ENCODE data around the gene CTBS.
A peak's percentile ranks its signal among the peaks of the same experiment; 100 is the strongest.
"Not testable (repeated sequence)": the region's sequence is repeated elsewhere in the genome, so short reads cannot be mapped to it uniquely, and the experiment has no call there.

Gene CTBS

DNA sequence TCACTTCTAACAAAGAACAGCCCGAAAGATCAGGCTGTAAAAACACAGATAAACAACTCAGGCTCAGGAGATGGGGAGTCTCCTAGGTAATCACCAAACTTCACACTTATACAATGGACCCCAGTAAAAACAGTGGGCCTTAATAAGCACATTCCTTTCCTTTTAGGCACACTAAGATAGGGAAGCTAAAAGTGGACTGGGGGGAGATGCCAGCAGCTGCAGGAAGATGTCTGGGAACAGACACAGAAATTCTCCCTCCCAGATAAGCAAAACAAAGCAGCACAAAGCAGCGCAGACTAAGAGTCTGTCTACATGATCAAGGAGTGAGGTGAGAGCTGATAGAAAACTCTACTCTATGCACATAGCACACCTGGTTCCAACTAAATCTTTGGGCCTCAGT is 29.0 kb upstream of the CTBS start:
- H3K9ac ChIP-seq (ENCODE audit: insufficient read length, low read depth): no peak overlapping the region
- H3K27me3 ChIP-seq (ENCODE audit: insufficient read depth, insufficient read length): no peaks in the 10 kb centered on the region
- no peaks in the 10 kb centered on the region for H3K36me3 ChIP-seq (ENCODE audit: insufficient read depth, insufficient read length, low read length)
- no peaks in the 10 kb centered on the region for H3K4me1 ChIP-seq (ENCODE audit: insufficient read depth, insufficient read length)
- peak; percentile 28 for DNase-seq (ENCODE audit: low read depth, low spot score)
- TF ChIP-seq YY1 (IDR thresholded peaks at IDR 0.05; ENCODE audit: insufficient read depth, insufficient read length) (no peak), SUZ12 (IDR thresholded peaks at IDR 0.05; ENCODE audit: extremely low read depth, insufficient read depth, insufficient read length) (no peak), ZNF274 (IDR thresholded peaks at IDR 0.05; ENCODE audit: low read depth, low read length) (no peak)
- no peak overlapping the region for H3K4me3 ChIP-seq (ENCODE audit: insufficient read length, low read depth)
- H3K9me3 ChIP-seq (ENCODE audit: insufficient read depth, low read length): peaks cover 45% of the 10 kb centered on the region

GRCh38 chr1:84600796-84601195 is 26.6 kb upstream of the CTBS start:
- TF ChIP-seq SUZ12 (IDR thresholded peaks at IDR 0.05; ENCODE audit: extremely low read depth, insufficient read depth, insufficient read length) (no peak), ZNF274 (IDR thresholded peaks at IDR 0.05; ENCODE audit: low read depth, low read length) (no peak), YY1 (IDR thresholded peaks at IDR 0.05; ENCODE audit: insufficient read depth, insufficient read length) (no peak)
- no peak for DNase-seq (ENCODE audit: low read depth, low spot score)
- H3K9me3 ChIP-seq (ENCODE audit: insufficient read depth, low read length): peaks cover 21% of the 10 kb centered on the region

DNA sequence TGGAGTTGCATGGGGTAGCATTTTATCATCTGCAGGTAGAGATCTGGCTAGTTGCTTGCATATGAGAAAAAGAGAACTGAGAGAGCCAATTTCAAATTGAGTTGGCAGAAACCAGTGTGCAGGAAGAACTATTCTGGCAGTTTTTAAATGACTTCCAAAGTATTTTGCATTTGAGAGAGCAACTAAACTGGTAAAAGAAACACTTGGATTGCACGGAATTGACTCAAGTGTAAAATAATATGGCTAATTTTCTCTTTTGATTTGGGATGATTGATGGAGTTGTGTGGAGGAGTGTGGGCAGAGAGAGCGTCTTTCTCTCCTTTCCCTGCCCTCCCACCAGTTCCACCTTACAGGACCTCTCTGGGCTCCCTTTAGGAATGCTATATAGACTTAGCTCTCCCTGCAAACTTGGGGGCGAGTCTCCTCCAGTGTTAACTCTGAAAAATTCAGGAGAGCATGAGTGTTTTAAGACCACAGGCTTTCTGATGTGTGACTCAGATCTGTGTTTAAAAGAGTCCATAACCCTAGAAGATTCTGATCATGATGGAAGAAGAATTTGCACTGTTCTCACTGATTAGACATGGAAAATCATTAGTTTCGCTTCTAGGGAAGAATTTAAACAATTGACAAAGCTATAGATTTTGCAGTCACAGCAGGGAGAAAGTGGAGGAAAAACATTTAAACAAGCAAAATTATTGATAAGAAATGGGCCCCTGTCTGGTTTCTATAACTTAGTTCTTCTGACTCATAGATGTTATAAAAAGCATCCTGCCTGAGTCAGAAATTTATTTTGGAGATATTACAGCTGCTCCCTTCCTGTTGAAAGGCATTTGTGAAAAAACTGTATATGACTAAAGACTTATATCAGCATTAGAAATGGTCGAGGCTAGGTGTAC is 24.9 kb upstream of the CTBS start:
- Histone ChIP-seq H3K9ac (ENCODE audit: insufficient read length, low read depth) (no peak overlapping the region), H3K27me3 (ENCODE audit: insufficient read depth, insufficient read length) (no peaks in the 10 kb centered on the region), H3K36me3 (ENCODE audit: insufficient read depth, insufficient read length, low read length) (no peaks in the 10 kb centered on the region), H3K9me3 (ENCODE audit: insufficient read depth, low read length) (peaks cover 4% of the 10 kb centered on the region; the same call in 1 of the 2 replicates), H3K4me3 (ENCODE audit: insufficient read length, low read depth) (no peak overlapping the region), H3K4me1 (ENCODE audit: insufficient read depth, insufficient read length) (no peaks in the 10 kb centered on the region)
- DNase-seq (ENCODE audit: low read depth, low spot score): no peak
- TF ChIP-seq SUZ12 (IDR thresholded peaks at IDR 0.05; ENCODE audit: extremely low read depth, insufficient read depth, insufficient read length) (no peak), ZNF274 (IDR thresholded peaks at IDR 0.05; ENCODE audit: low read depth, low read length) (no peak), YY1 (IDR thresholded peaks at IDR 0.05; ENCODE audit: insufficient read depth, insufficient read length) (no peak)

More at GRCh38 chr1:84600796-84601195, 26.6 kb upstream of the CTBS start:
- Histone ChIP-seq H3K4me3 (ENCODE audit: insufficient read length, low read depth) (no peak overlapping the region), H3K27me3 (ENCODE audit: insufficient read depth, insufficient read length) (no peaks in the 10 kb centered on the region), H3K9ac (ENCODE audit: insufficient read length, low read depth) (no peak overlapping the region), H3K4me1 (ENCODE audit: insufficient read depth, insufficient read length) (no peaks in the 10 kb centered on the region), H3K36me3 (ENCODE audit: insufficient read depth, insufficient read length, low read length) (no peaks in the 10 kb centered on the region)

DNA sequence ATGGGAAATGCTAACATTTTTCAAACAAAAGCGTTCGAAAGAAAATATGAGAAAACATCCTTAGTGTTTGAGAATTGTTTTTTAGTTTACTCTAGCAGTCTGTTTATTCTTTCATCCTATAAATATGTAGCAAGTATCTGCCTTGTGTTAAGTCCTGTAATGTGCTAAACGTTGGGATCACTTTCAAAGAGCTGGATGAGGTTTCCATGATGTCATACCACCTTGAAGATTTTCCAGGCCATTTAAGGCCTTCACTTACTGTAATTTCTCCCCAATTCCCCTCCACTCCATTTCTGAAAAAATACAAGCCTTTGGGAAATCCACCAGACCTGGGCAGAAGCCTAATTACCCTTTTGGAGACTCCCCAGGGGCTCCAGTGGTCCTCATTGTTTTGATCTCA is 24.2 kb upstream of the CTBS start:
- Histone ChIP-seq H3K36me3 (ENCODE audit: insufficient read depth, insufficient read length, low read length) (no peaks in the 10 kb centered on the region), H3K27me3 (ENCODE audit: insufficient read depth, insufficient read length) (no peaks in the 10 kb centered on the region), H3K9me3 (ENCODE audit: insufficient read depth, low read length) (no peaks in the 10 kb centered on the region), H3K4me3 (ENCODE audit: insufficient read length, low read depth) (no peak overlapping the region), H3K9ac (ENCODE audit: insufficient read length, low read depth) (no peak overlapping the region), H3K4me1 (ENCODE audit: insufficient read depth, insufficient read length) (no peaks in the 10 kb centered on the region)
- no peak for DNase-seq (ENCODE audit: low read depth, low spot score)
- no peak for TF ChIP-seq ZNF274 (IDR thresholded peaks at IDR 0.05; ENCODE audit: low read depth, low read length)
- TF ChIP-seq SUZ12 (IDR thresholded peaks at IDR 0.05; ENCODE audit: extremely low read depth, insufficient read depth, insufficient read length): no peak
- no peak for TF ChIP-seq YY1 (IDR thresholded peaks at IDR 0.05; ENCODE audit: insufficient read depth, insufficient read length)

- TF ChIP-seq ZNF274 (IDR thresholded peaks at IDR 0.05; ENCODE audit: low read depth, low read length): no peak
- no peak for TF ChIP-seq SUZ12 (IDR thresholded peaks at IDR 0.05; ENCODE audit: extremely low read depth, insufficient read depth, insufficient read length)
- TF ChIP-seq YY1 (IDR thresholded peaks at IDR 0.05; ENCODE audit: insufficient read depth, insufficient read length): no peak
- Histone ChIP-seq H3K27me3 (ENCODE audit: insufficient read depth, insufficient read length) (no peaks in the 10 kb centered on the region), H3K9ac (ENCODE audit: insufficient read length, low read depth) (no peak overlapping the region), H3K4me3 (ENCODE audit: insufficient read length, low read depth) (no peak overlapping the region), H3K4me1 (ENCODE audit: insufficient read depth, insufficient read length) (no peaks in the 10 kb centered on the region), H3K36me3 (ENCODE audit: insufficient read depth, insufficient read length, low read length) (no peaks in the 10 kb centered on the region), H3K9me3 (ENCODE audit: insufficient read depth, low read length) (no peaks in the 10 kb centered on the region)
- DNase-seq (ENCODE audit: low read depth, low spot score): no peak
Measured at GRCh38 chr1:84597011-84597410, 22.8 kb upstream of the CTBS start.

- not testable (repeated sequence) for H3K9me3 ChIP-seq (ENCODE audit: insufficient read depth, low read length); H3K9ac ChIP-seq (ENCODE audit: insufficient read length, low read depth); H3K36me3 ChIP-seq (ENCODE audit: insufficient read depth, insufficient read length, low read length); H3K4me3 ChIP-seq (ENCODE audit: insufficient read length, low read depth); H3K27me3 ChIP-seq (ENCODE audit: insufficient read depth, insufficient read length); H3K4me1 ChIP-seq (ENCODE audit: insufficient read depth, insufficient read length); DNase-seq (ENCODE audit: low read depth, low spot score)
Measured at GRCh38 chr1:84594959-84595358, 20.7 kb upstream of the CTBS start.

DNA sequence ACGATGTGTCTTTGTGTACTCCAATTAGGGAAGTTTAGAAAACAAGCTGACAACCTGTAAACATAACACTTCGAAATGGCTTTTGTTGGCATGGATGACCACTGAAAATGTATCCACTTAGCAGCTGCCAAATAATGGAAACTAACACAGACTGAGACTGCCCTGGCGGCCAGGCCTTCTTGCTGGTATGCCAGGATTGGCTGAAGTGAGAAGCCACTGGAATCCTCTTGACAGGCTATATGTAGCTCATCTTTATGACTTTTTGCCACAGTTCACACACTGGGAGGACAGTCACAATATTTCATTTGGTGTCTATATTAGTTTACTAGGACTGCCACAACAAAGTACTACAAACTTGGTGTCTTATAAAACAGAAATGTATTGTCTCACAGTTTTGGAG is 12.9 kb upstream of the CTBS start:
- TF ChIP-seq ZNF274 (IDR thresholded peaks at IDR 0.05; ENCODE audit: low read depth, low read length) (no peak), SUZ12 (IDR thresholded peaks at IDR 0.05; ENCODE audit: extremely low read depth, insufficient read depth, insufficient read length) (no peak), YY1 (IDR thresholded peaks at IDR 0.05; ENCODE audit: insufficient read depth, insufficient read length) (no peak)
- Histone ChIP-seq H3K9me3 (ENCODE audit: insufficient read depth, low read length) (no peaks in the 10 kb centered on the region; the same call in 1 of the 2 replicates), H3K9ac (ENCODE audit: insufficient read length, low read depth) (no peak overlapping the region), H3K4me3 (ENCODE audit: insufficient read length, low read depth) (no peak overlapping the region), H3K27me3 (ENCODE audit: insufficient read depth, insufficient read length) (no peaks in the 10 kb centered on the region), H3K36me3 (ENCODE audit: insufficient read depth, insufficient read length, low read length) (no peaks in the 10 kb centered on the region), H3K4me1 (ENCODE audit: insufficient read depth, insufficient read length) (peaks cover 2% of the 10 kb centered on the region)
- DNase-seq (ENCODE audit: low read depth, low spot score): no peak

All from NT2/D1 (cell line).